ENCODE data around the gene DHX9.

Gene DHX9

DNA sequence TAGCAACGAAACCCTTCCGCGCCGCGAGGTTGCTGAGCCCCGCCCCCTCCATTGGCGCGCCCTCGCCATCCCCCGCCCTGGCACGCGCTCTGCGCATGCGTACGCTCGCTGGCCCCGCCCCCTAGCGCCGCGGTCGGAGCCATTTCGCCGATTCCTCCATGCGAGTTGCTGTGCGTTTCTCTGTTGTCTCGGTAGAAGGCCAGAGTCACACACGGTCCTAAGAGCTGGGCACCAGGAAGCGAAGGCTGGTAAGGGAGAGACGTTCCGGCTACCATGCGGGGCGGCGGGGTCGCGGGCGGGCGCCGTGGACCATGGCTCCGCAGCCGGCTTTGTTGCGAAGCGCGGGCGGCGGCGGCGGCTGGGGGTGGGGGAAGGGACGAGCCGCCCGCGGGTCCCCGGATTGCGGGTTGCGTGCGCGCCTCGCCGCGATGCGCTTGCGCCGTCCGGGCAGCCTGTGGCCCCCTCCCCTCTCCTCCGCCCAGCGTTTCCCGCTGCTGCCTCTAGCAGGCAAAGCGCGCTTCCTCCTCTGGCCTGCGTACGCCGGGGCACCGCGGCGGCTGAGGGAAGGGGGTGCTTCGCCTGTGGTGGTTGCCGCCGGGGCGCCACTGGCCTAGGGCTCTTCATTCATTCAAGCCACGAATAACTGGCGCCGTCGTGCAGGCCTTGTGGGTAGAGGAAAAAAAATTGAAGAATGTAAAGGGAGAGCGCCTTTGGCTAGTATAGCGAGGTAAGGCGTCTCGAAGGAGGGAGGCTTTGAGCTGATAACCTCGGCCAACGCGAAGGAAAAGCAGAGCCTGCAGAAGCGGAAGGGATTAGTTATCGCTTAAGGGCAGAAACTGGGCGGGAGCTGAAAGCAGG lies at the start of gene DHX9:
Gene DHX9 (plus strand): TSS at position 139 of the 858 bp plus-strand sequence. CDS start 3,220 bp downstream, outside the sequence.
- DNase-seq (ENCODE audit: low read depth) = peak; percentile 55
- TF ChIP-seq, protein P1, sequence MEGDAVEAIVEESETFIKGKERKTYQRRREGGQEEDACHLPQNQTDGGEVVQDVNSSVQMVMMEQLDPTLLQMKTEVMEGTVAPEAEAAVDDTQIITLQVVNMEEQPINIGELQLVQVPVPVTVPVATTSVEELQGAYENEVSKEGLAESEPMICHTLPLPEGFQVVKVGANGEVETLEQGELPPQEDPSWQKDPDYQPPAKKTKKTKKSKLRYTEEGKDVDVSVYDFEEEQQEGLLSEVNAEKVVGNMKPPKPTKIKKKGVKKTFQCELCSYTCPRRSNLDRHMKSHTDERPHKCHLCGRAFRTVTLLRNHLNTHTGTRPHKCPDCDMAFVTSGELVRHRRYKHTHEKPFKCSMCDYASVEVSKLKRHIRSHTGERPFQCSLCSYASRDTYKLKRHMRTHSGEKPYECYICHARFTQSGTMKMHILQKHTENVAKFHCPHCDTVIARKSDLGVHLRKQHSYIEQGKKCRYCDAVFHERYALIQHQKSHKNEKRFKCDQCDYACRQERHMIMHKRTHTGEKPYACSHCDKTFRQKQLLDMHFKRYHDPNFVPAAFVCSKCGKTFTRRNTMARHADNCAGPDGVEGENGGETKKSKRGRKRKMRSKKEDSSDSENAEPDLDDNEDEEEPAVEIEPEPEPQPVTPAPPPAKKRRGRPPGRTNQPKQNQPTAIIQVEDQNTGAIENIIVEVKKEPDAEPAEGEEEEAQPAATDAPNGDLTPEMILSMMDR (IDR thresholded peaks at IDR 0.05; ENCODE audit: low read depth, low read length, missing control alignments) = no peak
- peak within 1 kb of the TSS; percentile 96 for H3K4me3 ChIP-seq (ENCODE audit: low read depth, low read length)

DNA sequence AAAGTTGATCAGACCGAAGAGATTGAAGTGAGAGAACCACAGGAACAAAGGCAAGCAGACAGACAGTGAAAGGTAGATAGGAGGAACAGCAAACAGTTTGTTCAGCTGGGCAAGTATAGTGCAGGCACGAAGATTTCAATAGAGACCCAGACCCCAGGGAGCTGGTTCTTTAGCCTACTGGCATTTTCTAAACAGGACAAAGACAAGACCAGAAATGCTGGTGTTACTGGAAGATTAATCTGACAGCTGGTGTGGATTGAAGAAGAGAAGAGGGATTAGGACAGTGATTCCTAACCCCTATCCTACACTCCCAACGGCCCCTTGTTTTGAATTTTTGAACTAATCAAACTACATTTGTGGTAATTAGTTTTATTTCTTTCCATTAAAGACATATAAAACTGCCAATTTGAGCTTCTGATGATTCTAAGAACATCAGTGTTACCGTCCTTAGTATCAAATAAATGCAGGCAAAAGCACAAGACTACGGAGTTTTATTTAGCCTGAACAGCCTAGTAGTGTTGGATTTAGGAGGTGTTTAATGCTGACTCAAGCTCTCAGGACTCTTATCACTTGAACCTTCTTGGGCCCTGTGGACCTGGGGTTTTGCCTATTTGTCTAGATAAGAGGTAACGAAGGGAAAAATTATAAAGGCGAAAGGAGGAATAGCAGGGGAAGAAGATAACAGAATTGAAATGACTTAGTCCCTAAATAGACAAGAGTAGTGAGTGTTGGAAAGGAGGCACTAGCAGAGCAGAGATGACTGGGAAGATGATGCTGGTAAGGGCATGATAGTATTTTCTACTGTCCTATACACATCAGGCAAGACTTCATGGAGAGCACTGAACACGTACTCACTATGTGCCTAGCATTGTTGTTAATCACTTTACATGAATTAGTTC lies 47.6 kb upstream of the DHX9 start:
- TF ChIP-seq, protein P1 (IDR thresholded peaks at IDR 0.05; ENCODE audit: low read depth, low read length, missing control alignments) = no peak
- no peak for DNase-seq (ENCODE audit: low read depth)
- no peak overlapping the region for H3K4me3 ChIP-seq (ENCODE audit: low read depth, low read length)

DNA sequence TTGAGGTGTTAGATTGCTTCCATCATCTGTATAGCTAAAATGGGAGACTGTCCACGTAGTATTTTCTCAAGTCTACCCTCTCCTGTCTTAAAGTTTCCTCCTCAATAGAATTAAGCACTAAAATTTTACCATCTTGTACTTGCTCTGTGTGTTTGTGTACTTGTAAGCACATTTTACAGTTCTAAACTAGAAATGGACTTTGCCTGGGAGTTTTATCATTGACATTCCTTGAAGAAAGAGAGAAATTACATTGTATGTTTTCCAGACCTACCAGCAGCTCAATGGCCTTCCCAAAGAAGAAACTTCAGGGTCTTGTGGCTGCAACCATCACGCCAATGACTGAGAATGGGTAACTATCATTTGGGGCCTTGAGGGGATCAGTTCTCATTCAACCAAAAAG lies 45.1 kb upstream of the DHX9 start:
- no peak for DNase-seq (ENCODE audit: low read depth)
- TF ChIP-seq, protein P1 (IDR thresholded peaks at IDR 0.05; ENCODE audit: low read depth, low read length, missing control alignments) = no peak
- no peak overlapping the region for H3K4me3 ChIP-seq (ENCODE audit: low read depth, low read length)

DNA sequence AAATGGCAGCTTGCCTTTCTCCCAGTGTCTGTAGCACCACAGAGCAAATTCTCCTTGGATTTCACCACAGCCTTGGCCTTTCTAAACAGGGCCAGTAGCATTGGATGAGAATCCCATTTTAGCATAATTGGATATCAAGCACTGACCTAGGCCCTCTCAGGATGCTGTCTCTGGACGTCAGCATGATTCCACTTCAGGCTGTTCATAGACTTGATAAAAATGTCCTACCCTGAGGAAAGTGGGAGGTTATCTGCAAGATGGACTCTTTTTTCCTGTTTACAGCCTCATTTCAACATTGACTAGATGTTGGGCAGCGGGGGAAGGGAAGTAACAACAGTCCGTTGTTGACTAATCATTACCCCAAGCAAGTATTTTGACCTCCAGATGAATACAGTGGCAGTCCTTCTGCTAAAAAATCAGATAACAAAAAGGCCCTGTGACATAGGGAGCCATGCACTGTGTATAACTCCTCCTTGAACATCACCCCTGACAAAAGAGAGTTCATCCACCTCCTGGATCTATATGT lies 44.4 kb upstream of the DHX9 start:
- TF ChIP-seq, protein P1 (IDR thresholded peaks at IDR 0.05; ENCODE audit: low read depth, low read length, missing control alignments) = no peak
- no peak for DNase-seq (ENCODE audit: low read depth)
- no peak overlapping the region for H3K4me3 ChIP-seq (ENCODE audit: low read depth, low read length)

DNA sequence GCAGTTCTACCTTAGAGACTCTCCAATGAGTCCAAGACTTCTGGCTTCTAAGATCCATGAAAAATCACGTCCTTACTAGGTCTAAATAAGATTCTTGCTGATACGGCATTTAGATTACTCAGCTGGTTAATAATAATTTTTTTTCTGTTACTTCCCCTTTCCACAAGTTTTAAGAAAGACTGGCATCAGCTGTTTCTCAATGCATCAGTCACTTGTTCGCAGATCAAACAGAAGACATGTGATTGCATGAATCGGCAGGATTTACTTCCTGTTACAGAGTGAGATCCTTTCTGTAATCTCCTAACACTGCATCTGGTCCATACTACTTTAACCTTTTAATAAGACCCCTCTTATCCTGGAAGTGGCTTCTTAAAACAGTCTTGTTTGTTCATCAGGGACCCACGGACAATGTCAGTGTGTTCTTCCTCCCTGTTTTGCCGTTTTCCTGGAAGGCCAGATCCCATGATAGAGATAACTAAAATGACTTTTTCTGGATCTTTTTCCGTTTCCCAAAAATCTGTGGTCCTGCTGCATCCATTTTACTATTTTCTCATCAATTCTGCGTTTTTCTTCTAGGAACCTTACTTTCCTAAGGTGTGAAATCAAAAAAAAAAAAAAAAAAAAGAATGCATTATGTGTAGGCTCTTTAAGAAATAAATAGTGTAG lies 43.5 kb upstream of the DHX9 start:
- no peak for DNase-seq (ENCODE audit: low read depth)
- H3K4me3 ChIP-seq (ENCODE audit: low read depth, low read length) = no peak overlapping the region
- TF ChIP-seq, protein P1 (IDR thresholded peaks at IDR 0.05; ENCODE audit: low read depth, low read length, missing control alignments) = no peak

DNA sequence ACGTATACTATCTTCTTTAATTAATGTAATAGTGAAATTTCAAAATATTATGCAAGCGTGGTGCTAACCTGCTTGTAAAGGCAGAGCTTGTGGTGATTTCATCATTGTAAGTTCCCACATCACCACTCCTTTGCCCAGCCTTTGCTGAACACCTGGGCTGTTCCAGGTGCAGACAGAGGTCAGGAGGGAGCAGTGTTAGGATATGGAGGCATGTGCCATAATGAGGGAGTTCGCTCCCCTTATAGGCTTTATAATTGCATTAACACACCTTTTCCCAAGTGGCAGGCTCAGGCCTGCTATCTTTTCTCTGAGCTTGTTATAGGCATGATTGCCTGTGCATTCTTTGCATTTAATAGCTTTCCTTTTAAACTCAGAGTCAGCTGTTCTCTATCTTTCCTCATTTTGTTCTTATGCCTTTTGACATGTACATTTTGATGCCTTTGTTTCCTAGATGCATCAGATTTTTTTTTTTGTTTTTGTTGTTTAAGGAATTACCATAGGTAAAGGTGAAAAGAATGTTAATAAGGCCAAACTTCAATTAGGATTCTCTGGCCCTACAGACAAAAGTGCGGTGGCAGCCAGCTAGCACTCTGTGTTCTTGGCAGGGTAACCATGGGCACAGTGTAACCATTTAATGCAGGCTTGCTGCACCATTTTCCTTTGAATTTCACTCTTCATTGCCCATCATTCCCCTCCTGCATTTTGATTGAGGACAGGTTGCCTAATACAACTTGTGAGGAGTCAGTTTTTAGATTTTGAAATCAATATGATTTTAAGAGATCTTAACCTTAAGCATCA lies 36.9 kb upstream of the DHX9 start:
- H3K4me3 ChIP-seq (ENCODE audit: low read depth, low read length) = no peak overlapping the region
- TF ChIP-seq, protein P1 (IDR thresholded peaks at IDR 0.05; ENCODE audit: low read depth, low read length, missing control alignments) = no peak
- no peak for DNase-seq (ENCODE audit: low read depth)
